B cell (primary cell): ENCODE measurements around the gene ST8SIA1.

ENCODE experiments used
- EZH2 ChIP-seq: IDR thresholded peaks from 2 replicates; pipeline ENCODE4 v1.6.1; 2012; ENCODE audit warnings: borderline replicate concordance, low read depth, mild to moderate bottlenecking, moderate library complexity, low read length; ENCODE audit not compliant: insufficient read depth, poor library complexity, severe bottlenecking
- TF ChIP-seq, protein P1 (sequence below): fragments of 200-600 bp; IDR thresholded peaks from one replicate; pipeline ENCODE4 v1.8.0; 2022; ENCODE audit warnings: antibody characterized with exemption, mild to moderate bottlenecking

DNA sequence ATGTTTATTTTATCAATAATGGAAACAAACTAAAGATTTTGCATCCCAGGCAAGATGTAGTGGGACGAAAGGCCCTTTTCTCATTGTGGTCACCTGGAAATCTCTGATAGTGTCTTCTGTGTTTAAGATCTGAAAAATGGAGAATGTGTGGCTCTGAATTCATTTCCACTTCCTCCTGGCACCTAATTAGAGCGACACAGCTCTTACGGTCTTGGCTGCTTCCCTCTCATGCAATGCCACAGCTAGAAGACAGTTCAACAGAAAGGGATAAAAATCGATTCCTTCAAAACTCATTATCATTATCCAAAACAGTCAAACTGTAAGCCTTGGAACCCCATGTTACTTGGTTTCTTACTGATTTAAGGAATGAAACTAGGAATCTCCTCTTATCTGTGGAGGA is 9.3 kb downstream of the ST8SIA1 start:
- TF ChIP-seq, protein P1, sequence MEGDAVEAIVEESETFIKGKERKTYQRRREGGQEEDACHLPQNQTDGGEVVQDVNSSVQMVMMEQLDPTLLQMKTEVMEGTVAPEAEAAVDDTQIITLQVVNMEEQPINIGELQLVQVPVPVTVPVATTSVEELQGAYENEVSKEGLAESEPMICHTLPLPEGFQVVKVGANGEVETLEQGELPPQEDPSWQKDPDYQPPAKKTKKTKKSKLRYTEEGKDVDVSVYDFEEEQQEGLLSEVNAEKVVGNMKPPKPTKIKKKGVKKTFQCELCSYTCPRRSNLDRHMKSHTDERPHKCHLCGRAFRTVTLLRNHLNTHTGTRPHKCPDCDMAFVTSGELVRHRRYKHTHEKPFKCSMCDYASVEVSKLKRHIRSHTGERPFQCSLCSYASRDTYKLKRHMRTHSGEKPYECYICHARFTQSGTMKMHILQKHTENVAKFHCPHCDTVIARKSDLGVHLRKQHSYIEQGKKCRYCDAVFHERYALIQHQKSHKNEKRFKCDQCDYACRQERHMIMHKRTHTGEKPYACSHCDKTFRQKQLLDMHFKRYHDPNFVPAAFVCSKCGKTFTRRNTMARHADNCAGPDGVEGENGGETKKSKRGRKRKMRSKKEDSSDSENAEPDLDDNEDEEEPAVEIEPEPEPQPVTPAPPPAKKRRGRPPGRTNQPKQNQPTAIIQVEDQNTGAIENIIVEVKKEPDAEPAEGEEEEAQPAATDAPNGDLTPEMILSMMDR: no peak
- no peak for TF ChIP-seq EZH2
